ENCODE data around the gene GARIN1A.
"Not testable (repeated sequence)": the region's sequence is repeated elsewhere in the genome, so short reads cannot be mapped to it uniquely, and the experiment has no call there.

DNA sequence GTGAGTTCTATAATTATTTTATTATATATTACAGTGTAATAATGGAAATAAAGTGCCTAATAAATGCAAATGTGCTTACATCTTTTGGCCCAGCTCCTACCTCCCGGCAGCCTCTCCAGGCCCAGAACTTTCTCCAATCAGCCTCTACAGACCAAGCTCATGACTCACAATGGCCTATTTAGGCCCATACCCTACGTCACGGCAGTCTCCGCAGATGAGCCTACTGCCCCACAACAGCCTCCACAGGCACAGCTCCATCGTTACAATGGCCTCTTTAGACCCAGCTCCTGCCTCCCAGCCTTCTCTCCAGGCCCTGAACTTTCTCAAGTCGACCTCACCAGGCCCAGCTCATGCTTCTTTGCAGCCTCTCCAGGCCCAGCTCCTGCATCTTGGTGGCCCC is 21.0 kb upstream of the GARIN1A start:
- TF ChIP-seq, protein P1, sequence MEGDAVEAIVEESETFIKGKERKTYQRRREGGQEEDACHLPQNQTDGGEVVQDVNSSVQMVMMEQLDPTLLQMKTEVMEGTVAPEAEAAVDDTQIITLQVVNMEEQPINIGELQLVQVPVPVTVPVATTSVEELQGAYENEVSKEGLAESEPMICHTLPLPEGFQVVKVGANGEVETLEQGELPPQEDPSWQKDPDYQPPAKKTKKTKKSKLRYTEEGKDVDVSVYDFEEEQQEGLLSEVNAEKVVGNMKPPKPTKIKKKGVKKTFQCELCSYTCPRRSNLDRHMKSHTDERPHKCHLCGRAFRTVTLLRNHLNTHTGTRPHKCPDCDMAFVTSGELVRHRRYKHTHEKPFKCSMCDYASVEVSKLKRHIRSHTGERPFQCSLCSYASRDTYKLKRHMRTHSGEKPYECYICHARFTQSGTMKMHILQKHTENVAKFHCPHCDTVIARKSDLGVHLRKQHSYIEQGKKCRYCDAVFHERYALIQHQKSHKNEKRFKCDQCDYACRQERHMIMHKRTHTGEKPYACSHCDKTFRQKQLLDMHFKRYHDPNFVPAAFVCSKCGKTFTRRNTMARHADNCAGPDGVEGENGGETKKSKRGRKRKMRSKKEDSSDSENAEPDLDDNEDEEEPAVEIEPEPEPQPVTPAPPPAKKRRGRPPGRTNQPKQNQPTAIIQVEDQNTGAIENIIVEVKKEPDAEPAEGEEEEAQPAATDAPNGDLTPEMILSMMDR (IDR thresholded peaks at IDR 0.05; ENCODE audit: insufficient read depth, low read length): not testable (repeated sequence)
- TF ChIP-seq POLR2AphosphoS5, GABPA (IDR thresholded peaks at IDR 0.05; ENCODE audit: low read depth): not testable (repeated sequence)
- TF ChIP-seq, protein P2, sequence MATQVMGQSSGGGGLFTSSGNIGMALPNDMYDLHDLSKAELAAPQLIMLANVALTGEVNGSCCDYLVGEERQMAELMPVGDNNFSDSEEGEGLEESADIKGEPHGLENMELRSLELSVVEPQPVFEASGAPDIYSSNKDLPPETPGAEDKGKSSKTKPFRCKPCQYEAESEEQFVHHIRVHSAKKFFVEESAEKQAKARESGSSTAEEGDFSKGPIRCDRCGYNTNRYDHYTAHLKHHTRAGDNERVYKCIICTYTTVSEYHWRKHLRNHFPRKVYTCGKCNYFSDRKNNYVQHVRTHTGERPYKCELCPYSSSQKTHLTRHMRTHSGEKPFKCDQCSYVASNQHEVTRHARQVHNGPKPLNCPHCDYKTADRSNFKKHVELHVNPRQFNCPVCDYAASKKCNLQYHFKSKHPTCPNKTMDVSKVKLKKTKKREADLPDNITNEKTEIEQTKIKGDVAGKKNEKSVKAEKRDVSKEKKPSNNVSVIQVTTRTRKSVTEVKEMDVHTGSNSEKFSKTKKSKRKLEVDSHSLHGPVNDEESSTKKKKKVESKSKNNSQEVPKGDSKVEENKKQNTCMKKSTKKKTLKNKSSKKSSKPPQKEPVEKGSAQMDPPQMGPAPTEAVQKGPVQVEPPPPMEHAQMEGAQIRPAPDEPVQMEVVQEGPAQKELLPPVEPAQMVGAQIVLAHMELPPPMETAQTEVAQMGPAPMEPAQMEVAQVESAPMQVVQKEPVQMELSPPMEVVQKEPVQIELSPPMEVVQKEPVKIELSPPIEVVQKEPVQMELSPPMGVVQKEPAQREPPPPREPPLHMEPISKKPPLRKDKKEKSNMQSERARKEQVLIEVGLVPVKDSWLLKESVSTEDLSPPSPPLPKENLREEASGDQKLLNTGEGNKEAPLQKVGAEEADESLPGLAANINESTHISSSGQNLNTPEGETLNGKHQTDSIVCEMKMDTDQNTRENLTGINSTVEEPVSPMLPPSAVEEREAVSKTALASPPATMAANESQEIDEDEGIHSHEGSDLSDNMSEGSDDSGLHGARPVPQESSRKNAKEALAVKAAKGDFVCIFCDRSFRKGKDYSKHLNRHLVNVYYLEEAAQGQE (IDR thresholded peaks at IDR 0.05; ENCODE audit: insufficient replicate concordance, low read depth): not testable (repeated sequence)
